ENCODE results near the gene PCGF5.
"Not testable (repeated sequence)": the region's sequence is repeated elsewhere in the genome, so short reads cannot be mapped to it uniquely, and the experiment has no call there.

PCGF5 gene

DNA sequence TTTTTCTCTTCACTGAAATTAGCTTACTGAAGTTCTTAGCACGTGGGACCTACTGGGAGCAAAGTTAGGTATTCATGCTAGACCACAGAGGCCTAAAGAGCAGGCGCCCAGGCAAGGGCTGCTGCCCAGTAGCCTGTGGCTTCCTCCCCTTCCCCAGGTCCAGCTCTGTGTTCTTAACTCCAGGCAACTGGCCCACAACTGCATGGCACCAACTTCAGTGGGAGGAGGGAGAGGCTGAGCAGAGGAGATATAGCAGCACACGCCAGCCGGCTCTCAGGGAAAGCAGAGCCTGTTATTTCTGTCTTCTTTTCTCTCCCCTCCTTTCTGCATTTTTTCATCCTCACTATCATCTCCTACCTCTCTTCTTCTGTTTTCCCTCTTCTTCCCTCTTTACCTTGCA lies 67.4 kb downstream of the PCGF5 start:
- no peak for DNase-seq

DNA sequence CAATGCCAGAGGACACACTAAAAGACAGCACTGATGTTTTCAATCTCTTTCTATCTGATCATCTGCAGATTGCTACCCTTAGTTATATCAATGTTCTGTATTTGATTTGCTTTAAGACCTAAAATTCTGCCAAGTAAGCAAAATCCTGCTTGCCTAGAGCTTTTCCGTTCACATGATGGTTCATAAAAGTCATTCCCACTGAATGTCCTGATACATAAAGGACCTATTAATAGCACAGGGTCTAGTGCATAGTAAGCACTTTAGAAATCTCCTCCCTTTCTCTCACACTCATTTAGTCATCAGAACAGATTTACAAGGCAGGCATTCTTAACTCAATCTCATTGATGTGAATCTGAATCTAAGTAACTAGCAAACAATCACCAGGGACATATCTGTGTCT lies 68.8 kb downstream of the PCGF5 start:
- no peak for DNase-seq

DNA sequence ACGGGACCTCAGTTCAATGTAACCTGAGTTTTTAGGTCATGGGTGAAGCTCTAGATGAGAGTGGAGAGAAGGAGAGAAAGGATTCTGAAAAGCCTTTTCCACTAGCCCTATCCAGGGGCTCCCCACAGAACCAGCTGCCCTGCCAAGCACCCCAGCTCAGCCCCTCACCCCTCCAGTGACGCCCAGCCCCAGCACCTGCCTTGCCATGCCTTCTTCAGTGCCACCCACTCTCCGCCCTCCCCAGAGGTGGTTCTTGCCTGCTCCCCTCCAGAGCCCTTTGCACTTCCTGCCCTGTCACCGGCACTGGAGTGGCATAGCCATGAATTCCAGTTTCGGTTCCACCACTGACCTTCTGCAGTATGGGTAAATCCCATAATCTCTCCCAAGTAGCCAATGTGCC lies 70.1 kb downstream of the PCGF5 start:
- no peak for DNase-seq

DNA sequence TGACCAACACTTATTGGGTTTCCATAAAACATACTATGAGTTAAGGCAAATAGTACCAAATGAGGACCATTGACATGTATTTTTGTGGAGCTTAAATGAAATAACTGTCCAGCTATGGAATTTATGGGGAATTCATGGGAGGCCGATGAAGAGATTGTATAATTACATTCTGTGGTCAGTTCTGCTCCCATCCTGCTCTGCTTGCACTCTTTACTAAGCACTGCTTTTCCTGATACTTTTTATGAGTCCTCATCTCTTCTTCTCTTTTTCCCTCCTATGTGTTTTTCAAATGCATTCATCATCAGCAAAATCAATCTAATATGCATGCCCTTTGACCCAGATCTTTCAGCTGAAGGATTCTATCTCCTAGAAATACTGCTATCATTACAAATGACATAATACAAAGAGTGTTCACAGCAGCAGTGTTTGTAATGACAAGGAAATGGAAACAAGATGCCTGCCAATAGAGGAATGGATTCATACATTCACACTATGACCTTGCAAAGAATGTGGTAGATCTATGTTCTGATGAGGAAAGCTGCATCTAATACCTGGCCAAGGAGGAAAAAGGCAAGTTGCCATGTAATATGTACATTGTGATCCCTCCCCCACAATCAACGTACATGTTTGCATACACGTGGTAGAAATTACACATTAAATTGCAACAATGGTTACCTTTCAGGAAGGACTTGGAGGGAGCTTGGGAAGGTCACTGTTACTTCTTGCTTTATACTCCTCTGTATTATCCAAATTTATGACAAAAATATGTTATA lies 73.9 kb downstream of the PCGF5 start:
- DNase-seq, result no peak

DNA sequence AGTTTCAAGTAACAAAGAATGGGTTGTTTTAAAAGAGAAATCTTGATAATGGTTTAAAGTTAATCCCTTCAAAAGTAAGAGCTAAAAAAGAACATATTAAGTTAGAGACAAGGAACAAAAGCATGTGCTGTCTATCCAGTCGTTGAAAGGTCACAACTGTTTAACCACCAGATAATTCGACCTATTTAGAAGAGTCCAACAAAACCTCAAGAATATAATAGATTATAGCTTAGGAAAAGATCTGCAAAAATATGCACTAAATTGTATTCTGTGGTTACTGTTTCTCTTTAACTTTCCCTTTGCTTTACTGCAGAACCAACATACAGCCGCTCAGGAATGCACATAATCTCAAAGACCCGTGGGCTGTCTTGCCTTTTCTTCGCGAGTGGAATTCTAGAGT lies 74.9 kb downstream of the PCGF5 start:
- DNase-seq, result no peak

DNA sequence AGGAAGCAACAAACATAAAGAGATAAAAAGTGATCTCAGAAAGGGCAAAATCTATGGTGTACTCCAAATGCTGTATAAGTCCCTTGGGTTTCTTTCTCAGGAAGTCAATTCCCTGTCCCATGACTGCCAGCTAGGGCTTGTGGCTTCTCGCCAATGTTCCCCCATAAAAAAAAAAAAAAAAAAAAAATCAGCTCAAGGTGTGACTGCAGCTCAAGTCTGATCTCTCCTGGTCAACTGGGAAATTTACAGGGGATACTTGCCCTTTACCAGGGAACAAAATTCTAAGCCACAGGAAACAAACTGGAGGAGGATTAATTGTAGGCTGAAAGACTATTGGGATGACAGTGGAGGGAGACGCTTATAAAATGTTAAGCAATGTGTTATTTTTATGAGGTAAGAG lies 76.0 kb downstream of the PCGF5 start:
- no peak for DNase-seq

DNA sequence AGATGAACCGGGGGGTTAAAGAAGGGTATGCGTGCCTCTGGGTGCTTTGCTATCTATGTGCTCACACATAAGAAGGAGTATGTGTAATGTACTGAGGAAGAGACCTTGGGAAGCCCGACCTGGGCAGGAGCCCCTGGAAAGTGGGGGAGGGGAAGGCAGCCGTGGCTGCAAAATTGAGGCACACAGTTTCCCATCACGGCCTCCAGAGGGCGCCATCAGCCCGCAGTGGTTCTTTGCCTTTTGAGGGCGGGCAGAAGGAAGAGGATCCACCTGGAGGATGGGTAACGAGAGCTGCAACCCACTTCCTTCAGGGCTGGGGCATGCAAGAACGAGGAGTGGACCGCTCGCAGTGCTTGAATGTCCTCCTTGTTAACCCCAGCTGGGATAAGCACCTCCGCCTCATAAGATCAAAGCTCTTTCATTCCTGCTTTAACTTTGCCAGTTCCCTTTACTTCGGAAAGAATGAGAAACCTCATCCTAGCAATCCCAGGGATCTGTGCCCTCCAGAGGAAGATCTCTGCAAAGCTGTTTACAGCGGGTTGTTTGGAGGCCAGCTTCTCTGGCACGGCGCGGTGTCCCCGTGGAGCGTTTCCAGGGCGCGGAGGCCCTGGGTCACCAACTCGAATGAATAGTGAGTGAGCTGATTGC lies 77.9 kb downstream of the PCGF5 start:
- DNase-seq, result peak; percentile 66 to 85 (median 70)

DNA sequence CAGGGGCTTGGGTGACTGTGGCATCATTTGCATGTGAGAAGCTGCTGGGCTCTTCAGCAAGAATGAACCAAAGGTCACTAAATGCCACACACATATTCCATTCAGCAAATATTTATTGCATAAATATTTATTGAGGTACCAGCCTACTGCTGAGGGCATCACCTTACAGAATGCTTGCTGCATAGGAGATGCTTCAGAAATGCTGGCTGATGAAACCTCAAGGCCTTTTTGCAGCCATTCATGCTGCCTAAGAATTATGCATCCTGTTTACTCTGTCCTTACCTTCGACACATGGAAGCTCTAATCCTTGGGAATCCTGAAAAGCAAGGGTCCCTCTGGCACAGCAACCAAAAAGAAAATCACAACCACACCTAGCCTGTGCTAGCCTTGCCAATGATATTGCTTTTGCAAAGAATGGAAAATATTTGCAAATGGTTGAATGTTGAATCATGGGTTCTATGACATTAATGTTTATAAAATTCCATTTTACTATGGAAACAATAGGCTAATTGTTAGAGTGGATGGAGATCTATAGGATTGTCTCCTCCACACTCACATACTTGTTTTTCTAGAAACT lies 79.6 kb downstream of the PCGF5 start:
- no peak for DNase-seq

DNA sequence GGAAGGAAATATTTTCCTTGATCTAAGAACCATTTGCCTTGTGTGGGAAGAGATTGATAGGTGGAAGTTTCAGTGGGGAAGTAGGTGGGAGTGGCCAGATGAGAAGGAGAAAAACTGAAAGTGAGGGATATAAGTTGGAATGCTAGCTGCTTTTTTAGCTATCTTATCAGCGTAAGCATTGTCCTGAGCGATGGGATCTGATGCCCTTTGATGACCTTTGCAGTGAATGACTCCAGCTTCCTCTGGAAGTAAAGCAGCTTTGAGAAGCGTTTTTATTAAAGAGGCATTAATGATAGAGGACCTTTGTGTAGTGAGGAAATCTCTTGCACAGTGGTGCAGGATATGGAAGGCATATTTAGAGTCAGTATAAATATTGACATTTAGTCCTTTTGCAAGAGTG lies 82.5 kb downstream of the PCGF5 start:
- not testable (repeated sequence) for DNase-seq

DNA sequence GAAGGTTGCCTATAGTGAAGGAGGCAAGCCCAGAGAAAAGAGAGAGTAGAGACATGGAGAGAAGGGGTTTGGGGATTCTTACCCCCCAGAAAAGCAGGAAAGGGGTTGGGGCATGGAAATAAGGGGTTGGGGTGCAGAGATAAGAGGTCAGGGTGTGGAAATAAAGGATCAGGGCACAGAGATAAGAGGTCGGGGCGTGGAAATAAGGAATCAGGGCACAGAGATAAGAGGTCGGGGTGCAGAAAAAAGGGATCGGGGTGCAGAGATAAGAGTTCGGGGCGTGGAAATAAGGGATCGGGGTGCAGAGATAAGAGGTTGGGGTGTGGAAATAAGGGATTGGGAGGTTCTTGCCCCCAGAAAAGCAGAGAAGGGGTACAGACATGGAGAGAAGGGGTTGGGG lies 85.5 kb downstream of the PCGF5 start:
- not testable (repeated sequence) for DNase-seq

DNA sequence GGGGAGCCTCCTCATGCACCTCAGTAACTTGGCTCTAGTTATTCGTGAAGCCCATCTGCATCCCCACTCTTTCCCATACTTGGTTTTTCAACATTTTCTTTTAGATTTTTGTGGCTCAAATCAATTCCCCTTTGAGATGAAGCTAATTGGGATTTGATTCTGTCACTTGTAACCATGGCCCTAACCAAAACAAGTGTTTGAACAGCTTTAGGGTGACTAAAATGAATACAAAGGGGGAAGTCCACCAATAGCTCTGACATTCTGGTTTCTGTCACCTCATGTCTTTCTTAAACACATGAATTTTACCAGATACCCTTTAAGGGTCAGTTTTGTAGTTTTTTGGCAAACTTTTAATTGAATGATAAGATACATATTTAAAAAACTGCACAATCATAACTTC lies 87.0 kb downstream of the PCGF5 start:
- no peak for DNase-seq

DNA sequence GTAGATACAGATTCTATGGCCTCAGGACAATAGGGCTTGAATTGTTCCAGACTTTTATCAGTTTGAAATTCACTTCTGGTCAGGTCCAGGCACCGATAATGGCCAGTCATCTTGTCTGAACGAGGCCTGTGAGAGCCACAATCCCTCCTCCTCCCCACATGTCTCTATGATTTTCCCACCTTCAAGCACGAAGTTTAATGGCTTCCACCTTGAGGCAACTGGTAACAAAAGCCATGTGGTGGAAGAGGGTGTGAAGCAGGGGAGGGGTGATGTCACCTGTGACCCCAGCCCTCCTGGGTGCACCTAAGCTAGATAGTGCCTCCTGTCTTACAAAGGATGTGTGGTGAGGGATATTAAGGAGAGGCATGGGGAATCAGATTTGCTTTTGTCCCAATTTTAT lies 89.2 kb downstream of the PCGF5 start:
- DNase-seq, result no peak

DNA sequence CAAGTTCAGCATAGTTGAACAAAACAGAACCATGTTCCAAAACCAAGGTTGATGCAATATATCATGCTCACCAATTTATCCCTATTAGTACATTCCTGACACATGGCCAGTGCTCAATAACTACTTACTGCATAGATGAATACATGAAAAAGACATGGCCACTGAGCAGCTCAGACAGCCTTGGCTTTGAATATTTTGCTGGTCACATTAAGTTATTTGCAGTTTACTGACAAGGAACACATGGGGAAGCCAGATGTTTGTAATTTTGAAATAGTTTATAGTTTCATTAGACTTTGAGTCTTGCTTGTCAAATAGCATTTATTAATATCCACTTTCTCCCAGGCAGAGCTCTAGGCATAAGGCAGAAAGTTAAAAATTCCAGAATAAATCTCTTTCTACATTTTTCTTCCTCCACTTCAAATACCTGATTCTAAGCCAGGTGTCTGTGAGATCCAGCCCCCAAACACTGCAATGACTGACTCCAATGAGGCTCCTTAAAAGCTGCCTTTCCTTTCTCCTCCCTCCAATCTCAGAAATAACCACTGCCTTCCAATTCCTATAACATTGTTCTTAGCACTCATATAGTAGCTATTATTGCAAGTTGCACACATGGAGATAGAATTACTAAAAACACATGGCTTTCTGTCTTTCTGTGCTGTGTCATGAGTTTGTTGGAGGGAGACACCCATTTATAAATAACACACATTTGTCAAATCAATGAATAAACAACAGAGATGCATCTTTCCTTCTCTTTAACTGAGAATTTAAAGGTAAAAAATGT lies 91.3 kb downstream of the PCGF5 start:
- DNase-seq, result no peak

DNA sequence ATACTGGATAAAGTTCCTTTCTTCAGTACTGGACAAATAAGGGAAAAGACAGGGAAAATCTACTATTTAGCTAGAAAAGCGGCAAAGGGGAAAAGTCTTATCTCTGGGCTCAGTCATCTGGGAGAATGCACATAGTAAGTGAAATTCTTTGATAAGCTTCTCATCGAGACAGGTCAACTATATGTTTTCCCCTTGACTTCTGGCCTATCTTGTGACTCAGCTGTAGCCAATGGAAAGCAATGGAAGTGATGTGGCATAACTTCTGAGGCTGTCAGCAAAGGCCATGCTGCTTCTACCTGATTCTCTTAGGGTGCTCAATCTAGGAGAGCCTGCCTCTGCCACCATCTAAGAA lies 91.9 kb downstream of the PCGF5 start:
- DNase-seq, result no peak

DNA sequence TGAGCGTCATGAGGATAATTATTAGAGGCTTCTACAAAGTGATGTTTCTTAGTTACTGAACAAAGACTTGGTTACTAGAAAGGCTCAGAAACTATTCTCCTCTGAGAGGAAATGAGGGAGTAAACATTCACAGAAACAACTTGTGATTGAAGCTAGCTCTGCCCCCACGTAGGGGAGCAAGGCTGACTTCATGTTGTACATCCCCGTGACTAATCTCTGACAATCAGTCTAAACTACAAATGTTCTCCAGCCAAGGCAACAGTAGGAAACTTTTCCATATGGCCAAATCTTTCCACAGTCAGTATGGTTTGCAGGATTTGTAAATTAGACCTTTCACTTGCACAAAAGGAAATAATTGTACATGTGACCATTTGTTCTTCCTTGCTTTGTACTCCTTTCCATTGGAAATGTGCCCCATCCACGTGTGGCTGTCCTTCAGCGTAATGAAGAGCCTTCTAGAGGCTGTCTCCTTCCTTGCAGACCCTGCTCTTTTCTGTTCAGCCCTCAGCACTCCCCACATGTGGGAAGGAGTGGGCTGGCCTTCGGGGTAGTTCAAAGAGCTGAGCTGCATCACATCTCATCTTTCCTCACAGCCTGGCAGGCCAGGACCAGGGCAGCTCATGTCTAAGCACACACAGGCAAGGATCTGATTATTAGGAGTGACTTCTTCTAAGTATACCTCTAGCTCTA lies 93.5 kb downstream of the PCGF5 start:
- no peak for DNase-seq

DNA sequence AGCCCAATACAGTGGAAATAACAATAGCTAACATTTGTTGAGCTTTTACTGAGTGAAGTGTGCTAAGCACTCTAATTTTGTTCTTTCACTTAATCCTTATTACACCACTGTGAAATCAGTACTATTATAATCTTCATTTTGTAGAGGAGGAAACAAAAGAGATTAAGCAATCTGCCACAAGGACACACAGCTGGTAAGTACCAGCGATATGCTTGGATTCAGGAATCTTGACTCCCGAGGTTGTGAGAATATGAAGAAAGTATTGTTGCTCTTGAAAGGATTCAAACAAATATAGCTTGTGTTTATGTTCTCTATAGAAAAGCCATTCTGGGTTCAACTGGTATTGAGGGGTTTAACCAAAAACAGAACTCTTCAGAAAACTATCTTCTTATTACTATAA lies 96.0 kb downstream of the PCGF5 start:
- no peak for DNase-seq

DNA sequence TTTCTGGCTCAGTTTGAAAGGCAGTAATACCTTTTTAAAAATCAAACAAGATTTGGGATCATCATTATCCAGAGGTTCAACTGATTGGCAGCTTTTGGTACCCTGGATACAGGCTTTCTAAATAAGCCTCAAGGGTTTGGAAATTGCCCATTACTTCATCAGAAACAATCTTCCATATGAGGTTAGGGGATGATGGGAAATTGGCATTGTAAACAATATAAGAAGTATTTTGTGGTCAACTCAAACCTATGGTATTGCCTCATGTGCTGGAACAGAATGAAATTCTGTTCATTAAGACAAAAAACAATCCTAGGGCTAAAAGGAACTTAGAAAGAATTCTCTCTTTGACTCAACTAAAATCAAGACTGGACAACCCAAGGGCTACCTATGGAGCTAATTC lies 97.1 kb downstream of the PCGF5 start:
- DNase-seq, result no peak

DNA sequence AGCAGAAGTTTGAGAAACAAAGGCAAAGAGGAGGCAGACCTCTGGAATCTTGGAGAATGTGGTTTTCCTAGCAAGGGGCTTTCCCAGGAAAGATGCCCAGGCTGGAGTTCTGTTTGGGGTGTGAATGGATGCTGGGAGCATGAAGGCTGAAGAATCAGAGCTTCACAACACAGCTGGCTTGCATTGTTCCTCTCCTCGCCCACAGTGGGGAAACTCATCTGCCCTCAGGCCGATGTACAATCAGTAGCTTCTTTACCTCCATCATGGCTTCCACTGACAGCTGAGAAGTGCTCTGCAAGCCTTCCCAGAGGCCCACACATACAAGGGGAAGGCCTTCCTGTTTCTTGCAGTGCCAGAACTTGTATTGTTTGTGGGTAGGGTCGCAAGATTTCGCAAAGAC lies 98.9 kb downstream of the PCGF5 start:
- DNase-seq, result no peak

DNA sequence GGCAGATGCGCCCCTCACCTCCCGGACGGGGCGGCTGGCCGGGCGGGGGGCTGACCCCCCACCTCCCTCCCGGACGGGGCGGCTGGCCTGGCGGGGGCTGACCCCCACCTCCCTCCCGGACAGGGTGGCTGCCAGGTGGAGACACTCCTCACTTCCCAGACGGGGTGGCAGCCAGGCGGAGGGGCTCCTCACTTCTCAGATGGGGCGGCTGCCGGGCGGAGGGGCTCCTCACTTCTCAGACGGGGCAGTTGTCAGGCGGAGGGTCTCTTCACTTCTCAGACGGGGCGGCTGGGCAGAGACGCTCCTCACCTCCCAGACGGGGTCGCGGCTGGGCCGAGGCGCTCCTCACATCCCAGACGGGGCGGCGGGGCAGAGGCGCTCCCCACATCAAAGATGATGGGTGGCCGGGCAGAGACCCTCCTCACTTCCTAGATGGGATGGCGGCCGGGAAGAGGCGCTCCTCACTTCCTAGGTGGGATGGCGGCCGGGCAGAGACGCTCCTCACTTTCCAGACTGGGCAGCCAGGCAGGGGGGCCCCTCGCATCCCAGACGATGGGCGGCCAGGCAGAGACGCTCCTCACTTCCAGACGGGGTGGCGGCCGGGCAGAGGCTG lies 102.9 kb downstream of the PCGF5 start:
- not testable (repeated sequence) for DNase-seq

DNA sequence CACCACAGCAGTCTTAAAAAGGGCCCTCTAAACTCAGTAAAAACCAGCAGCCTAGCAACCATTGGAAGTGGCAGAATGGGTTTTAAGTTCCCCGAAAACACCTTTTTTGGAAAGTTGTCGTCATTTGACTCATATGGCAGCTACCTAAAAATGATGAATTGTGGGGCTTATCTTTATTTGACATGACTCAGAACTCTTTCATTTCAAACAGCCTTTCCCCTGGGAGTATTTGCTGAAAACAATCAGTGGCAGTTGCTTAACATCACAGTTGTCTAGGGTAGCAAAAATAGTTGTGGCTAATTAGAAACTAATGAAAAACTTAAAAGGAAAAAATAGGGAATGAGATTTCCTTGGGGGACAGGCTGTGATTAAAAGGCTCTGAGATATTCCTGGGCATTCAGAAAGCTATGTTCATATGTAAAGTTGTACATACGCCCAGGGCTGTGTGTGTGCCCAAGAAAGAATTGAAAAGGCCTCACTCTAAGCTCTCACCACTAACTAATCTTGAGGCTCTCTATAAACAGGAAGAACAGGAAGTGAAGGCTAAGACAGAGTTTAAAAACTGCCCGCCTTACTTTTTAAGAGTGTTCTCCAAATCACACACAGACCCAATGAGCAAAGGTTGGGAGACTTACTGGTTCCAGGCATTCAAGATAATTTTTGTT lies 108.0 kb downstream of the PCGF5 start:
- no peak for DNase-seq
